GM12875 (cell line): Measurements from ENCODE around the gene PARD3.
"Not testable (repeated sequence)": the region's sequence is repeated elsewhere in the genome, so short reads cannot be mapped to it uniquely, and the experiment has no call there.

ENCODE experiments used
- H3K4me3 ChIP-seq: one replicate; pipeline ENCODE4 v1.5.1; 2011; ENCODE audit warnings: low read depth, low read length, control low read depth
- TF ChIP-seq, protein P1 (sequence below): IDR thresholded peaks from 2 replicates; pipeline ENCODE4 v1.5.1; 2011; ENCODE audit warnings: low read depth, mild to moderate bottlenecking, control low read depth, inconsistent platforms, low read length, moderate library complexity, borderline replicate concordance; ENCODE audit not compliant: insufficient read depth

The PARD3 gene

DNA sequence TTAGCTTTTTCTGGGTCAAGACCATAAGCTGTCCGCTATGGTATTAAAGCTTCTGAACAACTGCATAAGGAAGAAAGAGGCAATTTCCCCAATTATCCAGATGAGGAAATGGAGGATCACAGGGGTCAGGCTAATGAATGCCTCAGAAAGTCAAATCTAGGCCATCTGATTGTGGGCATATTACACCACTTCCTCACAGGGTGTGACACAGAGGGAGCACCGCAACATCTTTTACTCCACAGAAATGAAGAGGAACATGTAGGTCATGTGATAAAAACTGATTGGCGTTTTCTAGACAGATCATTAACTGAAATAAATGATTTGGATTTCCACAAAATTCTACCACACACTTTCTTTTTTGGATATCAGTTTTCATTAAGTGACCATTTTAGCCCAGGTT lies 384.4 kb downstream of the PARD3 start:
- TF ChIP-seq, protein P1, sequence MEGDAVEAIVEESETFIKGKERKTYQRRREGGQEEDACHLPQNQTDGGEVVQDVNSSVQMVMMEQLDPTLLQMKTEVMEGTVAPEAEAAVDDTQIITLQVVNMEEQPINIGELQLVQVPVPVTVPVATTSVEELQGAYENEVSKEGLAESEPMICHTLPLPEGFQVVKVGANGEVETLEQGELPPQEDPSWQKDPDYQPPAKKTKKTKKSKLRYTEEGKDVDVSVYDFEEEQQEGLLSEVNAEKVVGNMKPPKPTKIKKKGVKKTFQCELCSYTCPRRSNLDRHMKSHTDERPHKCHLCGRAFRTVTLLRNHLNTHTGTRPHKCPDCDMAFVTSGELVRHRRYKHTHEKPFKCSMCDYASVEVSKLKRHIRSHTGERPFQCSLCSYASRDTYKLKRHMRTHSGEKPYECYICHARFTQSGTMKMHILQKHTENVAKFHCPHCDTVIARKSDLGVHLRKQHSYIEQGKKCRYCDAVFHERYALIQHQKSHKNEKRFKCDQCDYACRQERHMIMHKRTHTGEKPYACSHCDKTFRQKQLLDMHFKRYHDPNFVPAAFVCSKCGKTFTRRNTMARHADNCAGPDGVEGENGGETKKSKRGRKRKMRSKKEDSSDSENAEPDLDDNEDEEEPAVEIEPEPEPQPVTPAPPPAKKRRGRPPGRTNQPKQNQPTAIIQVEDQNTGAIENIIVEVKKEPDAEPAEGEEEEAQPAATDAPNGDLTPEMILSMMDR: no peak
- no peak overlapping the region for H3K4me3 ChIP-seq

DNA sequence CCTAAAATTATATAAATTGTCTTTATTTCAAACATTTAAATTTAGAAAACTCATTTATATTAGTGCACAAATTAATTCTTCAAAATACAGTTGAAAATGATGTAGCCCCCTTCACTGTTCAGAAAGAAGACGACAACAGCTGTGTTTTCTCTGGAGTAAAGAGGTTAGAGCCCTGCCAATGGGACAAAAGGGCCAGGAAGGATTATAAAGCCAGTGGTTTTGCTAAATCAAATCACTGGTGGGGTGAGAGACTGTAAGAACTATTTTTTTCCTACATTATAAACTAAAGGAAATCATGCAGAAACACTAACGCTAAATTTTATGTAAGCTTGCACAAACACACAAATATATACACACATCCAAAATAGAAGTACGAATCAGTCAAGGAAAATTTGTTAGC lies 386.6 kb downstream of the PARD3 start:
- TF ChIP-seq, protein P1: no peak
- H3K4me3 ChIP-seq: no peak overlapping the region

DNA sequence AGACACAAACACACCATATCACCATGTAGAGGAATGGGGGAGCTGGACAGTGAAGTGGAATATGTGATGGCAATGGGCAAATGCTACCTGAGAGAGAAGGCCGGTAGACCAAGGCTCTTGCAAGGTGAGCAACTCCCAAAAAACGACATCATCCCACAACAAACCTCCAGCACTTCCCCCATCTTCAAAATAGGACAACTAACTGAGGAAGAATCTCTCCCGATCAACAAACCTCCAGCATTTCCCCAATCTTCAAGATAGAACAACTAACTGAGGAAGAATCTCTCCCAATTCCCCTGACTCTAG lies 387.2 kb downstream of the PARD3 start:
- TF ChIP-seq, protein P1: no peak
- H3K4me3 ChIP-seq: no peak overlapping the region

DNA sequence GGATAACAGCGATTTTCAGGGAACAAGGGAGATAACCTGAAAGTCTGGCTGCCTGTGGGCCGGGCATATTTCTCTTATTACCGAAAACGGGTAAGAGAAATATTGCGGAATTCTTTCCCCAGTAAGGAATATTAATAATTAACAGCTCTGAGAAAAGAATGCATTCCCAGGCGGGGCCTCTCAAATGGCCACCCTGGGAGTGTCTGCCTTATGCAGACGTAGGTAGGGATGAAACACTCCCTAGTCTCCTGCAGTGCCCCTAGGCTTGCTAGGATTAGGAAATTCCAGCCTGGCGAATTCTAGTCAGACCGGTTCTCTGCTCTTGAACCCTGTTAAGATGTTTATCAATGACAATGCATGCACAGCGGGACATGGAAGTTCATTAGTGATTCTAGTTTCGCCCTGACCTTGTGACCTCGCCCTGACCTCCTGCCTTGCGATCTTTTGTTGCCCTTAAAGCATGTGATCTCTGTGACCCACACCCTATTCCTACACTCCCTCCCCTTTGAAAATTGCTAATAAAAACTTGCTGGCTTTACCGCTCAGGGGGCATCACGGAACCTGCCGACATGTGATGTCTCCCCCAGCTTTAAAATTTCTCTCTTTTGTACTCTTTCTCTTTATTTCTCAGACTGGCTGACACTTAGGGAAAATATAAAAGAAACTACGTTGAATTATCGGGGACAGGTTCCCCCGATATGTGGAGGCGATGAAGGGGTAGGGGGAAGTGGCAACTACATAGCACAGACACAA lies 387.8 kb downstream of the PARD3 start:
- not testable (repeated sequence) for H3K4me3 ChIP-seq

DNA sequence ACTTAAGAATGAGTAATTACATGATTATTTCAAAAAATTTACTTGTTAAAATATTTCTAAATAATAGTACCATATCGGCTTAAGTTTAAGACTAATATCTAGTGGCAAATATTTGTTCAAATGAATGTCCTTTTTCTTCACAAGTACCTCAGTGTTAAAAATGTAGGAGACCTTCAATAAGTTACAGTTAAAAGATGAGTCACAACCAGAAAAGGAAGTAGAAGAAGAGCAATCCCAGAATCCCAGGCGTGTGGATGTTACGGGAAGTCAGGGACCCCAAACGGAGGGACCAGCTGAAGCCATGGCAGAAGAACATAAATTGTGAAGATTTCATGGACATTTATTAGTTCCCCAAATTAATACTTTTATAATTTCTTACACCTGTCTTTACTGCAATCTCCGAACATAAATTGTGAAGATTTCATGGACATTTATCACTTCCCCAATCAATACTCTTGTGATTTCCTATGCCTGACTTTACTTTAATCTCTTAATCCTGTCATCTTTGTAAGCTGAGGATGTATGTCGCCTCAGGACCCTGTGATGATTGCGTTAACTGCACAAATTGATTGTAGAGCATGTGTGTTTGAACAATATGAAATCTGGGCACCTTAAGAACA lies 388.4 kb downstream of the PARD3 start:
- not testable (repeated sequence) for H3K4me3 ChIP-seq

DNA sequence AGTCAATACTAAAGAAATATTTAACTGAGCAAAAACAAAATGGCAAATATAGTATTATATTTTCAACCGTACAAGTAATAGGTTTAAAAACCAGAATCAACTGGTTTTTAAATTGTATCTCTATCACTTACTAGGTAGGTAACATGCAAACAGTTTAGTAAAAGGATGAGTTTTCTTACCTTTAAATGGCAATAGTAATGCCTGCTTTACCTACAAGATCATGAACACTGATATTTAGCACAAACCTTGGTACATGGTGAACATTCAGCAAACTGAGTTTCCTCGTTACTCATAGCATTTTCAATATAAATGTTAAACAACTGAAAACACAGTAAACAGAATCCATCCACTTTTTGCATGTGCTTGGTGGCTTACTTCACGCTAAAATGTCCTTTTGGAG lies 389.1 kb downstream of the PARD3 start:
- TF ChIP-seq, protein P1: no peak
- H3K4me3 ChIP-seq: no peak overlapping the region

DNA sequence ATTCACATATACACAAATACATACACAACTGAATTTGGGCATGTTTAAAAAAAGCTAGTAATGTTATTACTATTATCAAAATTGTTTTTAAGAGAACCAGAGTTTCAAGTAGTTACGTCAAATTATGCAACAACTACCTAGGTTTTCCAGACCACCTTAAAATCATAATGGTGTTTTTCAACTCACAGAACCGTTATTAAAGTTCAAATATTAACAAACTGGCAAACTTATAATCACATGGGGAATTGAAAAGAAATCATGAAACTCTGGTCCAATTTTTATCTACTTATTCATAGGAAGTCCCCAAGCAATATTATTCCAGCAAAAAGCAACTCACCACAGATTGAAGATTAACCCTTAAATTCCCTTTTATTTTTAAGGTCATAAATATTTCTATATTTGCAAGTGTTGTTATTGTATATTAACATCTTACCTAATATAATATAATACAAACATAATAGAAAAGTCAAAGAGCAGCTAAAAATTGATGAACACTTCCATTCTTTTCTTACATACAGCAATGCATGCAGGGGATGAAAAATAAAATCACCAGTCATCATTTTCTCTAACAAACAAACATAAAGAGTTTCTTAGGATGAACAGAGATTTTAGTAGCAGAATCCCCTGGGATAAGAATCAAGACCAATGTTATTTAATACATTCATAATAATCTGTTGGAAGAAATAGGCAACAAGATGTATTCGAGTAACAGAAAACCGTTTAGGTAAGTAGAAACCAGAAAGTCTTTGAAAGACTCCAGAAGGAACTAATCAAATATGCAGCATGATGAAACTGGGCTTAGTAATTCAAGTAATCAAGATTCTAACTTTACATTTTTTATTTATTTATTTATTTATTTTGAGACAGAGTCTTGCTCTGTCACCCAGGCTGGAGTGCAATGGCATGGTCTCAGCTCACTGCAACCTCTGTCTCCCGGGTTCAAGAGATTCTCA lies 391.1 kb downstream of the PARD3 start:
- TF ChIP-seq, protein P1: no peak
- no peak overlapping the region for H3K4me3 ChIP-seq

DNA sequence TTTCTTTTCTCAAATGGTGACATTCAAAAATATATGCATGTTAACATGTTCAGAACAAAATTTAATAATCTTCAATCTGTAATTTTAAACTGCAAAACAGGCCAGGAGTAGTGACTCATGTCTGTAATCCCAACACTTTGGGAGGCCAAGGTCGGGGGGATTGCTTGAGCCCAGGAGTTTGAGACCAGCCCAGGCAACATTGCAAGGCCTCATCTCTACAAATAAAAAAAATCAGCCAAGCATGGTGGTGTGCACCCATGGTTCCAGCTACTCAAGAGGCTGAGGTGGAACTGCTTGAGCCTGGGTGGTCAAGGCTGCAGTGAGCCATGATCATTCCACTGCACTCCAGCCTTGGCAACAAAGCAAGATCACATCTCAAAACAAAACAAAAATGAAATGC lies 394.3 kb downstream of the PARD3 start:
- H3K4me3 ChIP-seq: no peak overlapping the region
- TF ChIP-seq, protein P1: no peak
